Liver (tissue), 3 donors: ENCODE measurements around the gene BCAR3.

Experiments
- TAF1 ChIP-seq: conservative IDR thresholded peaks from 2 replicates; pipeline ENCODE4 v1.6.1; 2016; ENCODE audit warnings: antibody characterized with exemption, mild to moderate bottlenecking
- TF ChIP-seq, protein P1 (sequence below): fragments of 150-350 bp; IDR thresholded peaks from 2 replicates; pipeline ENCODE4 v1.5.1; 2017; ENCODE audit warnings: improper control_type of control experiment, low read depth, low read length; ENCODE audit not compliant: missing input control
- donor health status: healthy.
- donor health status: healthy.

DNA sequence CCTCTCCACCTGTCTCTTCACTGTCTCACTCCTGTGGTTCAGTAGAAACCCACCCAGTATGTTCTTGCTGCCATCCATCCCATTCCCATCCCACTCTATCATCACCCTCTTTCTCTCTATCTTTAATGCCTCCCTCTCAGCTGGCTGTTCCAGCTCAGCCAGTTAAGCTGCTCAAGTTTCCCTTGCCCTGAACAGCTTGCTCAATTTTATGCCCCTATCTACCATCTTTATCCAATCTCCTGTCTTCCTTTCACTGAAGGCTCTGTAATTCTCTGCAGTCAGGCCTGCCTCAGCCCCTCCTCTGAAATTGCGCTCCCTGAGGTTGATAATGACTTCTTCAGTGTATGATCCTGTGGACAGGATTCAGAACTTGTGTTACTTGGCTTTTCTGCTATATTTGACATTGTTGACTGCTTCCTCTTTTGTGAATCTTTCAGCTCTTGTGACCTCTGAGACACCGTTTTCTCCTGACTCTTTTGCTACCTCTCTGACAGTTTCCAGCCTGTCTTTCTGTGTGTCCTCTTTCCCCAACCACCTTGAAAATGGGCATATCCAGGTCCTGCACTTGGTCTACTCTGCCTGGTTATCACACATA lies 13.9 kb upstream of the BCAR3 start:
- TF ChIP-seq, protein P1, sequence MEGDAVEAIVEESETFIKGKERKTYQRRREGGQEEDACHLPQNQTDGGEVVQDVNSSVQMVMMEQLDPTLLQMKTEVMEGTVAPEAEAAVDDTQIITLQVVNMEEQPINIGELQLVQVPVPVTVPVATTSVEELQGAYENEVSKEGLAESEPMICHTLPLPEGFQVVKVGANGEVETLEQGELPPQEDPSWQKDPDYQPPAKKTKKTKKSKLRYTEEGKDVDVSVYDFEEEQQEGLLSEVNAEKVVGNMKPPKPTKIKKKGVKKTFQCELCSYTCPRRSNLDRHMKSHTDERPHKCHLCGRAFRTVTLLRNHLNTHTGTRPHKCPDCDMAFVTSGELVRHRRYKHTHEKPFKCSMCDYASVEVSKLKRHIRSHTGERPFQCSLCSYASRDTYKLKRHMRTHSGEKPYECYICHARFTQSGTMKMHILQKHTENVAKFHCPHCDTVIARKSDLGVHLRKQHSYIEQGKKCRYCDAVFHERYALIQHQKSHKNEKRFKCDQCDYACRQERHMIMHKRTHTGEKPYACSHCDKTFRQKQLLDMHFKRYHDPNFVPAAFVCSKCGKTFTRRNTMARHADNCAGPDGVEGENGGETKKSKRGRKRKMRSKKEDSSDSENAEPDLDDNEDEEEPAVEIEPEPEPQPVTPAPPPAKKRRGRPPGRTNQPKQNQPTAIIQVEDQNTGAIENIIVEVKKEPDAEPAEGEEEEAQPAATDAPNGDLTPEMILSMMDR: no peak
- TF ChIP-seq TAF1: no peak
